Measurements from ENCODE around the gene DAD1. TPM values are rescaled to one million over a fixed set of nuclear protein-coding genes. Genes with fewer than 3 reads are reported as not detected.

Gene DAD1
- total RNA-seq, 1 experiment from 2014 or later = 155 TPM

GRCh38 chr14:22540293-22540692 is 48.7 kb downstream of the DAD1 start:
- H3F3A ChIP-seq (ENCODE audit: insufficient read depth, low read depth) = no peaks in the 10 kb centered on the region
- H4K20me1 ChIP-seq (ENCODE audit: insufficient read depth) = no peaks in the 10 kb centered on the region
- no peak overlapping the region for H2AFZ ChIP-seq
- intact Hi-C loops (cut with micrococcal nuclease; ENCODE audit: unreplicated experiment) = no loop called here
- TF ChIP-seq, protein P1, sequence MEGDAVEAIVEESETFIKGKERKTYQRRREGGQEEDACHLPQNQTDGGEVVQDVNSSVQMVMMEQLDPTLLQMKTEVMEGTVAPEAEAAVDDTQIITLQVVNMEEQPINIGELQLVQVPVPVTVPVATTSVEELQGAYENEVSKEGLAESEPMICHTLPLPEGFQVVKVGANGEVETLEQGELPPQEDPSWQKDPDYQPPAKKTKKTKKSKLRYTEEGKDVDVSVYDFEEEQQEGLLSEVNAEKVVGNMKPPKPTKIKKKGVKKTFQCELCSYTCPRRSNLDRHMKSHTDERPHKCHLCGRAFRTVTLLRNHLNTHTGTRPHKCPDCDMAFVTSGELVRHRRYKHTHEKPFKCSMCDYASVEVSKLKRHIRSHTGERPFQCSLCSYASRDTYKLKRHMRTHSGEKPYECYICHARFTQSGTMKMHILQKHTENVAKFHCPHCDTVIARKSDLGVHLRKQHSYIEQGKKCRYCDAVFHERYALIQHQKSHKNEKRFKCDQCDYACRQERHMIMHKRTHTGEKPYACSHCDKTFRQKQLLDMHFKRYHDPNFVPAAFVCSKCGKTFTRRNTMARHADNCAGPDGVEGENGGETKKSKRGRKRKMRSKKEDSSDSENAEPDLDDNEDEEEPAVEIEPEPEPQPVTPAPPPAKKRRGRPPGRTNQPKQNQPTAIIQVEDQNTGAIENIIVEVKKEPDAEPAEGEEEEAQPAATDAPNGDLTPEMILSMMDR (conservative IDR thresholded peaks at IDR 0.05) = no peak
- TF ChIP-seq EZH2 (IDR thresholded peaks at IDR 0.05; ENCODE audit: low read depth) = no peak
- POLR2A ChIA-PET (ENCODE audit: unreplicated experiment) = no interaction called here
- no peaks in the 10 kb centered on the region for H3K36me3 ChIP-seq (ENCODE audit: low read depth)
- no peaks in the 10 kb centered on the region for H3K9me2 ChIP-seq (ENCODE audit: insufficient read depth)
- no TSS peak for BruUV-seq (replicated peaks)
- no peaks in the 10 kb centered on the region for H3K79me2 ChIP-seq (ENCODE audit: low read depth)
- H3K4me2 ChIP-seq = no peak overlapping the region
- H3K9me3 ChIP-seq (ENCODE audit: insufficient read depth, low read depth) = no peaks in the 10 kb centered on the region
- no peak overlapping the region for H3K4me3 ChIP-seq
- CTCF ChIA-PET = no interaction called here
- no peak overlapping the region for H3K27ac ChIP-seq
- no peak for DNase-seq
- H3K4me1 ChIP-seq (replicated peaks; ENCODE audit: insufficient read depth) = peaks cover 12% of the 10 kb centered on the region
- no peaks in the 10 kb centered on the region for H3K27me3 ChIP-seq (ENCODE audit: insufficient read depth, low read depth)

- CTCF ChIA-PET = no interaction called here
These were observed 49.2 kb downstream of the DAD1 start for GRCh38 chr14:22539831-22540230.

DNA sequence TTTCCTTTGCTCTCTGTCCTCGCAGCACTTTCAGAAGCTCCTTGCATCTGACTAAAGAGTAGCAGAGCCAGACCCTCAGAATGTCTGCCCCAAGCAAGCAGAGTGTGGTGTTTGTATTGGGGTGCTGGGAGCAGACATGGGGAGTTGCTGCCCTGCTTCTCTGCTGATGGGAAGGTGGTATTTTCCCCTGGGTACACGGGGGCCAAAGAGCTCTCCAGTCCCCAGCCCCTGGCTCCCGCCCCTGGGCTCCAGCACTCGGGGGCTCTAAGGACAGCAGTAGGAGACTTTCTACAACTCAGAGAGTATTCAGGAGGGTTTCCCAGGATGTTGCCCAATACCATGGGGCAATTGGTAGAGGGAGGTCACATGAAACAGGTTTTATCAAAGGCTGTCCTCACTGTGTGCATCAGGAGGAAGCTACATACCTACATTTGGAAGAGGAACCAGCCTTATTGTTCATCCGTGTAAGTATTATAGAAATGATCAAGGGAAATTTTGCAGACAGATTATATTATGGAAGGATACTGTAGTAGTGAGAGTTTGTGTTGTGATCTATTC is 50.3 kb downstream of the DAD1 start:
- Histone ChIP-seq H4K20me1 (ENCODE audit: insufficient read depth) (no peaks in the 10 kb centered on the region), H3K4me2 (no peak overlapping the region), H3F3A (ENCODE audit: insufficient read depth, low read depth) (no peaks in the 10 kb centered on the region), H2AFZ (no peak overlapping the region), H3K9me3 (ENCODE audit: insufficient read depth, low read depth) (no peaks in the 10 kb centered on the region), H3K4me3 (no peak overlapping the region), H3K36me3 (ENCODE audit: low read depth) (no peaks in the 10 kb centered on the region), H3K4me1 (replicated peaks; ENCODE audit: insufficient read depth) (peaks cover 12% of the 10 kb centered on the region), H3K9me2 (ENCODE audit: insufficient read depth) (no peaks in the 10 kb centered on the region), H3K79me2 (ENCODE audit: low read depth) (no peaks in the 10 kb centered on the region), H3K27ac (no peak overlapping the region), H3K27me3 (ENCODE audit: insufficient read depth, low read depth) (no peaks in the 10 kb centered on the region)
- intact Hi-C loops (cut with micrococcal nuclease; ENCODE audit: unreplicated experiment) = no loop called here
- no TSS peak for BruUV-seq (replicated peaks)
- DNase-seq = no peak
- POLR2A ChIA-PET (ENCODE audit: unreplicated experiment) = no interaction called here
- CTCF ChIA-PET = no interaction called here
- TF ChIP-seq, protein P1 (conservative IDR thresholded peaks at IDR 0.05) = no peak
- TF ChIP-seq EZH2 (IDR thresholded peaks at IDR 0.05; ENCODE audit: low read depth) = no peak

More at GRCh38 chr14:22539831-22540230, 49.2 kb downstream of the DAD1 start:
- intact Hi-C loops (cut with micrococcal nuclease; ENCODE audit: unreplicated experiment) = no loop called here
- H3K4me1 ChIP-seq (replicated peaks; ENCODE audit: insufficient read depth) = peaks cover 12% of the 10 kb centered on the region
- no peak overlapping the region for H3K4me2 ChIP-seq
- H3K4me3 ChIP-seq = no peak overlapping the region
- H4K20me1 ChIP-seq (ENCODE audit: insufficient read depth) = no peaks in the 10 kb centered on the region
- H3K79me2 ChIP-seq (ENCODE audit: low read depth) = no peaks in the 10 kb centered on the region
- no peaks in the 10 kb centered on the region for H3K36me3 ChIP-seq (ENCODE audit: low read depth)
- H3K27ac ChIP-seq = no peak overlapping the region
- no peak overlapping the region for H2AFZ ChIP-seq
- BruUV-seq (replicated peaks) = no TSS peak
- no peak for DNase-seq
- H3F3A ChIP-seq (ENCODE audit: insufficient read depth, low read depth) = no peaks in the 10 kb centered on the region
- POLR2A ChIA-PET (ENCODE audit: unreplicated experiment) = no interaction called here
- no peaks in the 10 kb centered on the region for H3K9me2 ChIP-seq (ENCODE audit: insufficient read depth)
- no peaks in the 10 kb centered on the region for H3K9me3 ChIP-seq (ENCODE audit: insufficient read depth, low read depth)
- H3K27me3 ChIP-seq (ENCODE audit: insufficient read depth, low read depth) = no peaks in the 10 kb centered on the region
- TF ChIP-seq EZH2 (IDR thresholded peaks at IDR 0.05; ENCODE audit: low read depth) = no peak
- TF ChIP-seq, protein P1 (conservative IDR thresholded peaks at IDR 0.05) = no peak
